GM12878 (cell line): ENCODE measurements around the gene LCAT. TPM values are rescaled to one million over a fixed set of nuclear protein-coding genes. Genes with fewer than 3 reads are reported as not detected.

ENCODE experiments used
- ATAC-seq: fragments of 200-7000 bp; cut with Tn5 transposase; 3 replicates; pipeline ENCODE4 v1.9.1; 2020; ENCODE audit warnings: mild to moderate bottlenecking, moderate library complexity
- BruUV-seq: library from RNA; stranded (reverse); fragments of 400-500 nt; replicated peaks from 2 replicates; lab custom pipeline; 2021; lab: Mats Ljungman, UMichigan
- CTCF ChIA-PET: fragments of 300-600 bp; sonication (Branson Sonifier 250); formaldehyde crosslinking; extraction: SDS; loops from one replicate; lab custom pipeline; 2021; ENCODE audit warnings: inconsistent platforms; lab: Yijun Ruan, JAX
- POLR2A ChIA-PET: fragments of 350-600 bp; formaldehyde crosslinking; extraction: SDS; loops from one replicate; lab custom pipeline; 2021; ENCODE audit warnings: inconsistent platforms; lab: Charles Lee
- RAD21 ChIA-PET: fragments of 300-600 bp; sonication (Branson Sonifier 250); formaldehyde crosslinking; loops from one replicate; lab custom pipeline; 2023; ENCODE audit warnings: antibody characterized with exemption; ENCODE audit not compliant: unreplicated experiment; lab: Charles Lee
- SMC1A ChIA-PET: fragments of 300-600 bp; sonication (Branson Sonifier 250); formaldehyde crosslinking; loops from one replicate; lab custom pipeline; 2023; ENCODE audit not compliant: unreplicated experiment, uncharacterized antibody; lab: Charles Lee
- DNase-seq: peaks from one replicate; pipeline ENCODE4 v3.0.0-alpha.2; 2011; ENCODE audit warnings: low read depth, low spot score
- FAIRE-seq: peaks from 3 replicates; lab custom pipeline; 2011; peaks lifted over from hg19 to GRCh38; lab: Jason Lieb, UNC
- H2AFZ ChIP-seq: 2 replicates; pipeline ENCODE4 v1.6.0; 2011; ENCODE audit warnings: low read depth, low read length, control low read depth; ENCODE audit not compliant: control insufficient read depth
- H3K27ac ChIP-seq: 2 replicates; pipeline ENCODE4 v1.5.1; 2011; ENCODE audit warnings: control low read depth; ENCODE audit not compliant: control insufficient read depth, insufficient read depth
- H3K27me3 ChIP-seq, 2 experiments: replicated peaks in 1 of 2; 2 replicates each; pipeline versions ENCODE4 v1.6.0 to v1.6.1; 2011; ENCODE audit warnings: low read length in 1 of 2; ENCODE audit not compliant: control insufficient read depth in 2 of 2, insufficient read depth in 2 of 2
- H3K36me3 ChIP-seq, 2 experiments: 2 replicates each; pipeline ENCODE4 v1.5.1; 2011; ENCODE audit warnings: low read length in 1 of 2; ENCODE audit not compliant: control insufficient read depth in 2 of 2, insufficient read depth in 2 of 2
- H3K4me1 ChIP-seq: 2 replicates; pipeline ENCODE4 v1.6.1; 2011; ENCODE audit warnings: mild to moderate bottlenecking, low read length, moderate library complexity, mixed read lengths; ENCODE audit not compliant: control insufficient read depth, insufficient read depth
- H3K4me2 ChIP-seq: 2 replicates; pipeline ENCODE4 v1.6.0; 2011; ENCODE audit warnings: control low read depth; ENCODE audit not compliant: control insufficient read depth, insufficient read depth
- H3K4me3 ChIP-seq: fragments of 200-600 bp; sonication (generic); 2 replicates; pipeline ENCODE4 v1.5.1; 2016
- H3K79me2 ChIP-seq: 2 replicates; pipeline ENCODE4 v1.6.0; 2011; ENCODE audit warnings: low read length; ENCODE audit not compliant: control insufficient read depth, insufficient read depth
- H3K9ac ChIP-seq: 2 replicates; pipeline ENCODE4 v1.8.0; 2011; ENCODE audit warnings: low read length, control low read depth, mixed read lengths; ENCODE audit not compliant: control insufficient read depth, insufficient read depth
- H3K9me3 ChIP-seq: replicated peaks from 3 replicates; pipeline ENCODE4 v1.5.1; 2011; ENCODE audit warnings: mild to moderate bottlenecking, low read length; ENCODE audit not compliant: control insufficient read depth, insufficient read depth
- H4K20me1 ChIP-seq: 2 replicates; pipeline ENCODE4 v1.6.0; 2011; ENCODE audit not compliant: control insufficient read depth, insufficient read depth
- CBX3 ChIP-seq: fragments of 200-600 bp; sonication (generic); IDR thresholded peaks from 2 replicates; pipeline ENCODE4 v1.6.1; 2016; ENCODE audit warnings: low read depth, borderline replicate concordance
- CEBPB ChIP-seq, 2 experiments: fragments of 150-350 bp in 1 of 2; IDR thresholded peaks; 2 replicates each; pipeline ENCODE4 v1.6.1; 2012 to 2014; ENCODE audit warnings: low read depth in 2 of 2, low read length in 2 of 2, borderline replicate concordance in 1 of 2, inconsistent platforms in 1 of 2
- FOXM1 ChIP-seq: IDR thresholded peaks from 2 replicates; pipeline ENCODE4 v1.6.1; 2012; ENCODE audit warnings: low read depth, mild to moderate bottlenecking, inconsistent platforms, low read length, moderate library complexity
- HCFC1 ChIP-seq: fragments of 150-350 bp; IDR thresholded peaks from 2 replicates; pipeline ENCODE4 v1.6.1; 2014; ENCODE audit warnings: low read length
- KAT2A ChIP-seq: conservative IDR thresholded peaks from 2 replicates; pipeline ENCODE4 v1.6.1; 2011; ENCODE audit warnings: low read depth, low read length; ENCODE audit not compliant: control insufficient read depth
- MEF2A ChIP-seq: IDR thresholded peaks from 2 replicates; pipeline ENCODE4 v1.6.1; 2011; ENCODE audit warnings: low read depth, mild to moderate bottlenecking, low read length, moderate library complexity; ENCODE audit not compliant: insufficient read depth
- NBN ChIP-seq: fragments of 450-650 bp; IDR thresholded peaks from 2 replicates; pipeline ENCODE4 v1.6.1; 2016
- NR2F1 ChIP-seq: fragments of 450-650 bp; conservative IDR thresholded peaks from 2 replicates; pipeline ENCODE4 v1.6.1; 2017; ENCODE audit warnings: mild to moderate bottlenecking
- SREBF1 ChIP-seq: IDR thresholded peaks from 2 replicates; pipeline ENCODE4 v1.6.1; 2012; ENCODE audit warnings: mild to moderate bottlenecking, low read length
- TBL1XR1 ChIP-seq: IDR thresholded peaks from 2 replicates; pipeline ENCODE4 v1.6.1; 2012; ENCODE audit warnings: low read depth, low read length, improper control_type of control experiment
- WGBS: methylation state at CpG from one replicate; pipeline ENCODE4 v1.1.6; 2016; ENCODE audit warnings: low lambda C conversion rate; ENCODE audit not compliant: insufficient replicate concordance, insufficient coverage; ENCODE audit errors: missing lambda C conversion rate; 5-methylcytosine and 5-hydroxymethylcytosine counted together
- in situ Hi-C: fragments of 300-500 bp; cut with MboI; formaldehyde crosslinking; loops from 9 replicates; pipeline ENCODE4 v1.14.3; 2018; ENCODE audit warnings: mixed read lengths
- intact Hi-C: fragments of 100-400 bp; cut with micrococcal nuclease; formaldehyde crosslinking; loops from one replicate; pipeline ENCODE4 v1.14.2; 2022; ENCODE audit not compliant: unreplicated experiment
- polyA plus RNA-seq, 11 experiments: library from polyadenylated mRNA; depleted of rRNA in 4 of 11; unstranded in 6 of 11; stranded (reverse) in 5 of 11; fragments of >200 nt; fragmentation: Nextera tagmentation in 4 of 11; fragmentation: Illumina TruSeq in 1 of 11; extraction: Ambion mirVana in 4 of 11; extraction: Trizol in 1 of 11; gene quantifications; 1 replicate in 1 of 11; 2 replicates in 10 of 11; pipeline versions ENCODE4 v1.2.1 to v1.2.3, GENCODE V29; 2011 to 2016; ENCODE audit warnings: inconsistent platforms in 2 of 11, missing spikeins in 2 of 11, low read depth in 1 of 11
- total RNA-seq, 4 experiments: library from RNA; depleted of rRNA in 3 of 4; stranded (reverse); fragments of >200 nt in 3 of 4; fragmentation: Illumina TruSeq in 1 of 4; extraction: Trizol in 1 of 4; gene quantifications; 2 replicates each; pipeline versions ENCODE4 v1.2.1 to v1.2.3, GENCODE V29; 2013 to 2021
- TF ChIP-seq, protein P1 (sequence below): IDR thresholded peaks from 2 replicates; pipeline ENCODE4 v1.6.1; 2012; ENCODE audit warnings: low read length, inconsistent platforms
- TF ChIP-seq, protein P2 (sequence below): fragments of 150-350 bp; IDR thresholded peaks from 2 replicates; pipeline ENCODE4 v1.6.1; 2014; ENCODE audit warnings: mild to moderate bottlenecking, low read depth, low read length
- TF ChIP-seq, protein P3 (sequence below): IDR thresholded peaks from 2 replicates; pipeline ENCODE4 v1.6.1; 2011; ENCODE audit warnings: low read depth, low read length, improper control_type of control experiment, borderline replicate concordance
- TF ChIP-seq, protein P4 (sequence below): fragments of 450-650 bp; IDR thresholded peaks from 2 replicates; pipeline ENCODE4 v1.6.1; 2017; ENCODE audit warnings: mild to moderate bottlenecking, low read depth, inconsistent platforms; ENCODE audit not compliant: poor library complexity, severe bottlenecking

LCAT gene
- total and polyA plus RNA-seq, 10 of the 15 experiments (the other 5 are each of a cell fraction or from before 2014, with no cell fraction given): 0.61 to 11.7 (median 3.3) TPM

DNA sequence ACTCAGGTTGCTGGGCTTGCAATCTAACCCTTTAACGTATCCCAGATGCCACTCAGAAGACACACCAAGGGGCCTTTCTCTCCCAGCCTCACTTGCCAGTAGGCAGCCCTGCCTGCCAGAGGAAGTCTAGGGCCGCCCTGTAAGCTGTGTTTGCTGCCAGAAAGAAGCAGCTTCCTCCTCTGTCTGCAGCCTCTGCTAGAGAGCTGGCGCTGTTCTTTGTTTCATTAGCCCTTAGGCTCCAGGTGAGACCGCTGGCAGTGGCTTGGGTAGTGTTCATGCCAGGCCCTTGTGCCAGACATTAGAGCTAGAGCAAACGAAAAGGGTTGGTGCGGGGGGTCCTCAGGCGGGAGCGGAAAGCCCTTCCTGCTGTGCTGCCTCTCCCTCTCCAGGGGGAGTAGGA lies 21.2 kb downstream of the LCAT start:
- no peaks in the 10 kb centered on the region for H3K9me3 ChIP-seq
- H3K4me1 ChIP-seq: no peaks in the 10 kb centered on the region; the same call in 1 of the 2 replicates
- ATAC-seq (no peak), DNase-seq (no peak), FAIRE-seq (no peak)
- intact Hi-C loops: loop anchor here (10.0 kb wide), 1 partner anchor 398 kb away; the partner anchor contains the start of gene RIPOR1
- TF ChIP-seq HCFC1 (no peak), KAT2A (no peak), CBX3 (no peak), FOXM1 (no peak), TBL1XR1 (no peak), NBN (no peak), CEBPB (IDR thresholded peaks at IDR 0.05; ENCODE audit: borderline replicate concordance in 1 of 2, low read depth in 2 of 2, low read length in 2 of 2) (no peak), SREBF1 (no peak), MEF2A (no peak), NR2F1 (no peak)
- TF ChIP-seq, protein P1, sequence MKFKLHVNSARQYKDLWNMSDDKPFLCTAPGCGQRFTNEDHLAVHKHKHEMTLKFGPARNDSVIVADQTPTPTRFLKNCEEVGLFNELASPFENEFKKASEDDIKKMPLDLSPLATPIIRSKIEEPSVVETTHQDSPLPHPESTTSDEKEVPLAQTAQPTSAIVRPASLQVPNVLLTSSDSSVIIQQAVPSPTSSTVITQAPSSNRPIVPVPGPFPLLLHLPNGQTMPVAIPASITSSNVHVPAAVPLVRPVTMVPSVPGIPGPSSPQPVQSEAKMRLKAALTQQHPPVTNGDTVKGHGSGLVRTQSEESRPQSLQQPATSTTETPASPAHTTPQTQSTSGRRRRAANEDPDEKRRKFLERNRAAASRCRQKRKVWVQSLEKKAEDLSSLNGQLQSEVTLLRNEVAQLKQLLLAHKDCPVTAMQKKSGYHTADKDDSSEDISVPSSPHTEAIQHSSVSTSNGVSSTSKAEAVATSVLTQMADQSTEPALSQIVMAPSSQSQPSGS: no peak
- TF ChIP-seq, protein P2, sequence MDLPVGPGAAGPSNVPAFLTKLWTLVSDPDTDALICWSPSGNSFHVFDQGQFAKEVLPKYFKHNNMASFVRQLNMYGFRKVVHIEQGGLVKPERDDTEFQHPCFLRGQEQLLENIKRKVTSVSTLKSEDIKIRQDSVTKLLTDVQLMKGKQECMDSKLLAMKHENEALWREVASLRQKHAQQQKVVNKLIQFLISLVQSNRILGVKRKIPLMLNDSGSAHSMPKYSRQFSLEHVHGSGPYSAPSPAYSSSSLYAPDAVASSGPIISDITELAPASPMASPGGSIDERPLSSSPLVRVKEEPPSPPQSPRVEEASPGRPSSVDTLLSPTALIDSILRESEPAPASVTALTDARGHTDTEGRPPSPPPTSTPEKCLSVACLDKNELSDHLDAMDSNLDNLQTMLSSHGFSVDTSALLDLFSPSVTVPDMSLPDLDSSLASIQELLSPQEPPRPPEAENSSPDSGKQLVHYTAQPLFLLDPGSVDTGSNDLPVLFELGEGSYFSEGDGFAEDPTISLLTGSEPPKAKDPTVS: no peak
- TF ChIP-seq, protein P3, sequence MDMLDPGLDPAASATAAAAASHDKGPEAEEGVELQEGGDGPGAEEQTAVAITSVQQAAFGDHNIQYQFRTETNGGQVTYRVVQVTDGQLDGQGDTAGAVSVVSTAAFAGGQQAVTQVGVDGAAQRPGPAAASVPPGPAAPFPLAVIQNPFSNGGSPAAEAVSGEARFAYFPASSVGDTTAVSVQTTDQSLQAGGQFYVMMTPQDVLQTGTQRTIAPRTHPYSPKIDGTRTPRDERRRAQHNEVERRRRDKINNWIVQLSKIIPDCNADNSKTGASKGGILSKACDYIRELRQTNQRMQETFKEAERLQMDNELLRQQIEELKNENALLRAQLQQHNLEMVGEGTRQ: no peak
- TF ChIP-seq, protein P4, sequence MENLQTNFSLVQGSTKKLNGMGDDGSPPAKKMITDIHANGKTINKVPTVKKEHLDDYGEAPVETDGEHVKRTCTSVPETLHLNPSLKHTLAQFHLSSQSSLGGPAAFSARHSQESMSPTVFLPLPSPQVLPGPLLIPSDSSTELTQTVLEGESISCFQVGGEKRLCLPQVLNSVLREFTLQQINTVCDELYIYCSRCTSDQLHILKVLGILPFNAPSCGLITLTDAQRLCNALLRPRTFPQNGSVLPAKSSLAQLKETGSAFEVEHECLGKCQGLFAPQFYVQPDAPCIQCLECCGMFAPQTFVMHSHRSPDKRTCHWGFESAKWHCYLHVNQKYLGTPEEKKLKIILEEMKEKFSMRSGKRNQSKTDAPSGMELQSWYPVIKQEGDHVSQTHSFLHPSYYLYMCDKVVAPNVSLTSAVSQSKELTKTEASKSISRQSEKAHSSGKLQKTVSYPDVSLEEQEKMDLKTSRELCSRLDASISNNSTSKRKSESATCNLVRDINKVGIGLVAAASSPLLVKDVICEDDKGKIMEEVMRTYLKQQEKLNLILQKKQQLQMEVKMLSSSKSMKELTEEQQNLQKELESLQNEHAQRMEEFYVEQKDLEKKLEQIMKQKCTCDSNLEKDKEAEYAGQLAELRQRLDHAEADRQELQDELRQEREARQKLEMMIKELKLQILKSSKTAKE: no peak
- CTCF ChIA-PET: interaction anchor here (0.5 to 1.2 kb wide), 2 partner anchors 18 to 437 kb away, joined by 3 to 9 read pairs; no protein-coding TSS in a partner anchor
- SMC1A ChIA-PET: no interaction called here
- RAD21 ChIA-PET: no interaction called here
- H3K27me3 ChIP-seq: no peaks in the 10 kb centered on the region
- H3K79me2 ChIP-seq: no peaks in the 10 kb centered on the region
- H2AFZ ChIP-seq: no peak overlapping the region
- peaks cover 0 to 5% of the 10 kb centered on the region in 2 experiments; a peak in 2 of 4 replicates for H3K36me3 ChIP-seq
- H3K4me3 ChIP-seq: no peak overlapping the region
- H3K27ac ChIP-seq: no peak overlapping the region
- no peak overlapping the region for H3K4me2 ChIP-seq
- WGBS: 72% methylated on average over 8 of the region's 8 CpGs
- H4K20me1 ChIP-seq: no peaks in the 10 kb centered on the region
- in situ Hi-C loops: no loop called here
- POLR2A ChIA-PET: no interaction called here
- H3K9ac ChIP-seq: no peak overlapping the region
- no TSS peak for BruUV-seq
